Esophagus muscularis mucosa (tissue), 3 donors: ENCODE results near the gene TCEAL9.

Source experiments
- POLR2A ChIP-seq: fragments of 450-650 bp; IDR thresholded peaks from one replicate; pipeline ENCODE4 v1.6.1; 2017; ENCODE audit warnings: antibody characterized with exemption, moderate library complexity, mild to moderate bottlenecking, low read depth
- POLR2AphosphoS5 ChIP-seq, 2 donors: sonication (generic); formaldehyde crosslinking; IDR thresholded peaks; one replicate each; pipeline ENCODE4 v1.6.1; 2017; ENCODE audit warnings: antibody characterized with exemption in 2 of 2
- TF ChIP-seq, protein P1 (sequence below), 3 experiments: fragments of 200-600 bp in 2 of 3; fragments of 450-650 bp in 1 of 3; sonication (generic) in 2 of 3; IDR thresholded peaks; one replicate each; pipeline ENCODE4 v1.5.1; 2017 to 2019; ENCODE audit warnings: antibody characterized with exemption in 3 of 3, mild to moderate bottlenecking in 2 of 3, moderate library complexity in 1 of 3

DNA sequence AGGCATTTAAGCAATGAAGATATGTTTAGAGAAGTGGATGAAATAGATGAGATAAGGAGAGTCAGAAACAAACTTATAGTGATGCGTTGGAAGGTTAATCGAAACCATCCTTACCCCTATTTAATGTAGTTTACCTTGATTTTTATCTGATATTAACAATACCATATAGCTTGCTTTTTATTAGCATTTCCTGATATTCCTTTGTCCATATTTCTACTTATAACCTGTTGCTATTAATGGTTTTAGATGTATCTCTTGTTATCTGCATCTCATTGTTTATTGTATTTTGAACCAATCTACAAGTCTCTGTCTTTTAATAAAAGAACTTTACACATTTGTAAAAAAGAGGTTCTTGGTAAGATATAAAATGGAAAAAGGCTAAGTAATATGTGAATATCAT is 1.6 kb downstream of the TCEAL9 start:
- TF ChIP-seq POLR2A = no peak
- no peak for TF ChIP-seq POLR2AphosphoS5 (IDR thresholded peaks at IDR 0.05)
- TF ChIP-seq, protein P1, sequence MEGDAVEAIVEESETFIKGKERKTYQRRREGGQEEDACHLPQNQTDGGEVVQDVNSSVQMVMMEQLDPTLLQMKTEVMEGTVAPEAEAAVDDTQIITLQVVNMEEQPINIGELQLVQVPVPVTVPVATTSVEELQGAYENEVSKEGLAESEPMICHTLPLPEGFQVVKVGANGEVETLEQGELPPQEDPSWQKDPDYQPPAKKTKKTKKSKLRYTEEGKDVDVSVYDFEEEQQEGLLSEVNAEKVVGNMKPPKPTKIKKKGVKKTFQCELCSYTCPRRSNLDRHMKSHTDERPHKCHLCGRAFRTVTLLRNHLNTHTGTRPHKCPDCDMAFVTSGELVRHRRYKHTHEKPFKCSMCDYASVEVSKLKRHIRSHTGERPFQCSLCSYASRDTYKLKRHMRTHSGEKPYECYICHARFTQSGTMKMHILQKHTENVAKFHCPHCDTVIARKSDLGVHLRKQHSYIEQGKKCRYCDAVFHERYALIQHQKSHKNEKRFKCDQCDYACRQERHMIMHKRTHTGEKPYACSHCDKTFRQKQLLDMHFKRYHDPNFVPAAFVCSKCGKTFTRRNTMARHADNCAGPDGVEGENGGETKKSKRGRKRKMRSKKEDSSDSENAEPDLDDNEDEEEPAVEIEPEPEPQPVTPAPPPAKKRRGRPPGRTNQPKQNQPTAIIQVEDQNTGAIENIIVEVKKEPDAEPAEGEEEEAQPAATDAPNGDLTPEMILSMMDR (IDR thresholded peaks at IDR 0.05) = no peak
